ENCODE data around the gene RANBP17.
"Not testable (repeated sequence)": the region's sequence is repeated elsewhere in the genome, so short reads cannot be mapped to it uniquely, and the experiment has no call there.

The RANBP17 gene

GRCh38 chr5:170960567-170960966, 98.7 kb downstream of the RANBP17 start:
- DNase-seq = no peak

- no peak for DNase-seq
Observed at GRCh38 chr5:170963521-170963920, 101.7 kb downstream of the RANBP17 start.

- DNase-seq = no peak
Observed at GRCh38 chr5:170974461-170974860, 112.6 kb downstream of the RANBP17 start.

- DNase-seq = not testable (repeated sequence)
Observed at GRCh38 chr5:170980261-170980660, 118.4 kb downstream of the RANBP17 start.

GRCh38 chr5:170985486-170985885, 123.7 kb downstream of the RANBP17 start:
- no peak for DNase-seq

GRCh38 chr5:170986598-170986997, 124.8 kb downstream of the RANBP17 start:
- no peak for DNase-seq

GRCh38 chr5:170993476-170993875, 131.7 kb downstream of the RANBP17 start:
- no peak for DNase-seq

GRCh38 chr5:171010086-171010485, 148.3 kb downstream of the RANBP17 start:
- DNase-seq = no peak

GRCh38 chr5:171010816-171011215, 149.0 kb downstream of the RANBP17 start:
- DNase-seq = no peak

- no peak for DNase-seq
Observed at GRCh38 chr5:171023508-171023907, 161.7 kb downstream of the RANBP17 start.

- no peak for DNase-seq
Observed at GRCh38 chr5:171024084-171024483, 162.3 kb downstream of the RANBP17 start.

- DNase-seq = no peak
Observed at GRCh38 chr5:171029401-171029800, 167.6 kb downstream of the RANBP17 start.

GRCh38 chr5:171031977-171032376, 170.2 kb downstream of the RANBP17 start:
- no peak for DNase-seq

GRCh38 chr5:171032435-171032973, 170.7 kb downstream of the RANBP17 start:
- no peak for DNase-seq

GRCh38 chr5:171041893-171042292, 180.1 kb downstream of the RANBP17 start:
- not testable (repeated sequence) for DNase-seq

GRCh38 chr5:171050916-171051315, 189.1 kb downstream of the RANBP17 start:
- DNase-seq = no peak

GRCh38 chr5:171055875-171056454, 194.1 kb downstream of the RANBP17 start:
- DNase-seq = no peak

GRCh38 chr5:171067540-171068130, 205.8 kb downstream of the RANBP17 start:
- no peak for DNase-seq

GRCh38 chr5:171074747-171075146, 212.9 kb downstream of the RANBP17 start:
- DNase-seq = no peak

GRCh38 chr5:171080186-171080938, 218.5 kb downstream of the RANBP17 start:
- no peak for DNase-seq

GRCh38 chr5:171081319-171081718, 219.5 kb downstream of the RANBP17 start:
- DNase-seq = no peak

- DNase-seq = no peak
Observed at GRCh38 chr5:171092194-171092593, 230.4 kb downstream of the RANBP17 start.

GRCh38 chr5:171093598-171093997, 231.8 kb downstream of the RANBP17 start:
- DNase-seq = no peak

GRCh38 chr5:171094356-171094755, 232.5 kb downstream of the RANBP17 start:
- DNase-seq = no peak

All from CD4-positive, alpha-beta T cell treated with Interleukin-4 for 4 hours (primary cell).